HG03565 (cell line): ENCODE measurements around the gene CMTM7.

Source experiments
- ATAC-seq: cut with Tn5 transposase; IDR thresholded peaks from one replicate; pipeline ENCODE4 v1.9.1; 2021; ENCODE audit warnings: mild to moderate bottlenecking, moderate library complexity; ENCODE audit not compliant: unreplicated experiment

The CMTM7 gene

DNA sequence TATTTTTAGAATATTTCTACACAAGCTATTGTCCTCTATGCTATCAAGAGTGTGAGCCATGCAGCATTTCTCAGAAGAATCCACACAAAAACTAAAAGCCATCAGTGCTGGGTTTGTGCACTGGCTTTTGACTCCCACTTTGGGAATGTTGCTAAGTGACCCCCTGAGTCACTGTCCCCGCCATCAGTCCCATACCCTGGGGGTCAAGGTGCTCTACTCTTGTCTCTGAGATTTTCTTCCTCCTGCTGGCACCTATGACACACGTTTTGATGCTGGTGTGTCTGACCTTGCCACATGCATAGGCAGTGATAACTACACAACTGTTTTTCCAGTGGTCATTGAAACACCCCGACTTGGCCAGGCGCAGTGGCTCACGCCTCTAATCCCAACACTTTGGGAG is 19.8 kb downstream of the CMTM7 start:
- no peak for ATAC-seq

DNA sequence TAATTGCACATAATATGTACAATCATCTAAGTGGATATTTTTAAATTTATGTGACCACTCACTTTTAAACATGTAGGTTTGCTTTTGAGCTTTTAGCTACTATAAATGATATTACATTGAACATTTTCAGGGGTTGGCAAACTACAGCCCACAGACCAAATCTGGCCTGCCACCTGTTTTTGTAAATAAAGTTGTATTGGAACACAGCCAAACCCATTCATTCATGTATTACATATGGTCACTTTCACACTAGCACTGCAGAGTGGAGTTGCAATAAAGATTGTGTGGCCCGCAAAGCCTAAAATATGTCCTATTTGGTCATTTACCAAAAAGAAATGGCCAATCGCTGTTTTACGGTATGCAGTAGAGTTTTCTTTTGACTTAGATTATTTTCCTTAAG is 21.2 kb downstream of the CMTM7 start:
- no peak for ATAC-seq

DNA sequence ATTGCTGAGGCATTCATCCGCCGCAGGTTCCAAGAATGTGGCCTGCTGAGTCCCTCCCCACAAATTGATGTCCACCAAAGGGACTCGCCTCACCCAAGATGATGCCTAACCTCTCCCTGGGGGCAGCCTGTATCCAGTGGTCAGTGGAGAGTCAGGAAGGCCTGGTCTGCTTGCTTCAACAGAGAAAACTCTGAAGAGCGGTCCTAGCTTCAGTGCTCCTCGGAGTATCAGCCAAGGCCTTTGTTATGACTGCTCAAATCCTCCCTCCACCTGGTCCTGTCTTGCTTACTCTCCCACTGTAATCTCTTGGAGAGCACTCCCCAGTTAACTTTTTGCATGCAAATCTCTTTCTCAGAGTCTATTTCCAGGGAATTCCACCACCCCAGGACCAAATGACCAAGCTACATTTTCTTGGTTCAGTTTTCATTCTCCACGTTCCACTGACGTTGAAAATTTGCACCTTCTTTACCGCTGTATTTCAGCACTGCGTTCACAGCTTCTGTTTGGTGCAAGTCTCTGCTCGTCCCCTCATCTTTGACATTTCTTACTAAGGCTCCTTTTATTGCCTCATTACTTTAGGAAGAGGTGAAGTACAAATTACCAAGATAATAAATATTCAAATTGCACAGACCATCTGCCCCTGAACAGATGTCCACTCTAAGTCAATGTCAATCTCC is 22.3 kb downstream of the CMTM7 start:
- no peak for ATAC-seq

DNA sequence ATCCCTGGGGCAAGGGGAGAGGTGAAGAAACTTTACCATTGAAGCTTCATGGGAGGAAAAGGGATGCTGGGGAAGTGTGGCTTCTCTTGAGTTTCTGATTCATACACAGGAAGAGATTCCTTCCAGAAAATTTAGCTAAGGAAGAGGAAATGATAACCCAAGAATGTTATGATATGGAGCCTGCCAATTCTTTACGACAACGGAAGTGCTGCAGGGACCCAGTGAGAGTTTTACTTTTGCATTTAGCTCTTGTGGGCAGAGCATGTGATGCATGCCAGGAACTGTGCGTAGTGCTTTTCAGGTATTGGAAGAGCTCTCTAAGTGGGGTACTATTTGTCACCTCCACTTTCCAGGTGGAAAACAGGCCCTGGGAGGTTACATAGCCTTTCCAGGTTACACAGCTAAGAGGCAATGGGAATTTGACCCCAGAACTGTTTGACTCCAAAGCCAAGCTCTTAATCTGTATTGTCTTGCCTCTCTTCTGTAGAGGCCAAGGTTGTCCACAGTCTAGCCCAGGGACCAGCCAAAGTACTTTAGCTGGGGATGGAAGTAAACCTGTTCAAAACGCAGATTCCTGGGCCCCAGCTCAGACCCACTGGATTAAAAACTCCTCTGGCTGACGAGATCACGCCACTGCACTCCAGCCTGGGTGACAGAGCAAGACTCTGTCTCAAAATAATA is 23.0 kb downstream of the CMTM7 start:
- no peak for ATAC-seq

DNA sequence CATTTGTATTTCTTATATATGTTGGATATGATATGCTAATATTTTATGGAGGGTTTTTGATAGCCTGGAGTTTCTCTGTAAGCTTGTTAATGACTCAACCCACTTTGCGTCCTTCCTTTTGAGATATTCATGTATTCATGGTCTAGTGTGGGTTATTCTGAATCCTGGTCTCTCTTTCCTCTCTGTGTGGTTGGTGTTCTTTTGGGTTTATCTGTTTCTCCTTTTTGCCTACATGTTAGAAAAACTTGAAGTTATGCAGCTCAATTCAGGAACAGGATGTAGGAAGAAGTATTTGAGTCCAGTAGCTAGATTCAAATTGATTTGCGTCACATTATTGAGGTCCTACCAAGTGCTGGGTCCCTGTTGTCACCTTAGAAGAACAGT is 28.1 kb downstream of the CMTM7 start:
- ATAC-seq: no peak

DNA sequence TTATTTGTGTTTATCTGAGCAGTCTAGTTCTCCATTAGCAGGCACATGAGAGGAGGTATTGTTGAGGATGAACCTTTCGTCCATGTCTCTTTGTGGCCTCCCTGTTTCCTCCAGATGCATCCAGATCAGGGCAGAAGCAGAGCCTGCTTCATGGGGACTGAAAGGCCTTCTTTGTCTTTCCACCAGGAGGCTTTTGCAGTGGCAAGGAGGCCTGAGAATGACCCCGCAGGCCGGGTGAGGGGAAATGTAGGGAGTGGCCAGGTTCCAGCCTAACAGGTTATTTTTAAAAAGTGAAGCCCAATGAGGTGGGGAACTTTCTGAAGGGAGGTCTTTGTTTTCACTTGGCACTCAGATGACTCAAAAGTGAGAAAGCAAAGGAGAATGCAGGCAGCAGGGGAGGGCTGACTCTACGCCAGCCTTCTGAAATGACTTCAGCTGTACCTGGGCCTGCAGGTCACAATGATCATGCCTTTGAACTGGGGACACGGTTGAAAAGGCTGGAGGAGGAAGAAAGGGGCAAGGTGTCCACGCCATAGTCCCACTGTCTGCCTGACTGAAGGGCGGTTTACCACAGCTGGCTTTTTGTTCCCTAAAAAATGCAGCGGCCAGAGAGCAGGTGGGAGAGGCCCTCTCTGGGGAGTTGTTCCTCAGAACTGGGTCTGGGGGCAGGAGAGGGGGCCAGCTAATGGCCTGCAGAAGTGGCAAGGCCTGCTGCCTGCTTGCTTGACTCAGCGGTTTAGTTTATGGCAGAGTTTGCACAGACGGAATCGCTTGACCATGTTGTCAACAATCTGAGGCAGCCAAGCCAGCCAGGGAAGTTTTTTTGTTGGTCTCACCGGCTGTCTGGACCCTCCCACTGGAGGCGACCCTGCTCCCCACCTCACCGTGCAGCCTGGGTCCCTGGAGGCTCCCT is 28.7 kb downstream of the CMTM7 start:
- peak; percentile 71 for ATAC-seq

DNA sequence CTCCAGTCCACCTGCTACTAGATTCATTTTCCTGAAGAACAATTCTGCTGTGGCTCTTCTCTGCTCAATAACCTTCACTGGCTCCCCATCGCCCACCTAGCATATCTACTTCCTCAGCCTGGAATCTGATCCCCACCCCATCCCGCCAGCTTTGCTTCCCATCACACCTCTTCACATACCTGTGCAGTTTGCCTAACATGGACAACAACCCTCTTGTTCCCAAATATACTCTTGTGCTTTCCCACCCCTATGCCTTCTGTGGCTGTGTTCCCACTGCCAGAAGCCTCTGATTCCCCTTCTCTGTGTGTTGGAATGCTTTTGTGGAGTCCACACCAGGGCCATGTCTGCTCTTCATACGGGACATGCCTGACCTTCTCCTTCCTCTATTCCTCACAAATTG is 29.5 kb downstream of the CMTM7 start:
- ATAC-seq: no peak

DNA sequence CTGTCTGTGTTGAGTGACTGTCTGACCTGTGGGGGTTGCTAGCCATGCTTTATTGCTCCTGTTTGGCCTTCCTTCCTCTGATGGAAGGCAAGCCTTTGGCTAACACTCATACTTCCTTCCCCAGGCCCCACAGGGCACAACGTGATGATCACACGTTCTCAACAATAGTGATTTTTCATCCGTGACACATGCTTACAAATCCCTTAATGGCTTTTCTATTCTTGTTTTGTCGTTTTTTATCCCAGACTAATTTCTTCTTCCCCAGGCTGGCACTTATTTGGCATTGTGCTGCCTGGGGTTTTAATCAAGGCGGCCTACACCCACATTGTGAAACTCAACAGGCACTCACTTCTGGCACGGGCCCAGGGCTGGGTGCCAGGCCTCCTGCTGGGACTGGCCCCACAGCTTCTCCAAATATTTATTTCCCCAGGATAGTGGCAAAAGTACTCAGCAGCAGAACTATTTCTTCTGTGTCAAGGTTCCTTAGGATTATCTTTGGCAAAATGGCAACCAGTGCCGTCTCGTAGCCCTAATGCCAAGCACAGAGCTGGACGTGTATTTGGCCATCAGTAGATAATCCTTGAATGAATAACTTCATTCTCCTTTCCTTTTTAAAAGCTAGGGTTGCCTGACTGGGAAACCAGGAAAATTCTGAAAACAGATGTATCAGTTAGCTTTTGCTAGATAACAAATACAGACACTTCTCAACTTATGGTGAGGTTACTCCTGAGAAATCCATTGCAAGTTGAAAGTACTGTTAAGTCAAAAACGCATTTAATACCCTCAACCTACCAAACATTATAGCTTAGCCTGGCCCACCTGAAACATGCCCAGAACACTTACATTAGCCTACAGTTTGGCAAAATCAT is 30.6 kb downstream of the CMTM7 start:
- ATAC-seq: no peak

DNA sequence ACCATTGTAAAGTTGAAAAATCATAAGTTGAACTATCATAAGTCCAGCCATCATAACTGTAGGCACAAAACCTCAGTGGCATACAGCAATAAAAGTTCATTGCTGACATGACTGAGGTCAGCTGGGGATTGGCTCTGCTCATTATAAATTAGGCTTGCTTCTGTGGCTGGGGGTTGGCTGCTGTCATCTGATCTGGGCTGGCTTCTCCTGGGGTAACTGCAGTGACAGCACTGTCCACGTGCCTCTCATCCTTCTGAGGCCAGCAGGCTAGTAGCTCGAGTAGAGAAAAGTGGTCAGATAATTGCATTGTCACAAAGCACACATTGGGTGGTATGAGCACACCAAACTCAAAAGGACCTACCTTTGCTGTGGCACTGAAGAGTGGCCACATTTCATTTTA is 31.3 kb downstream of the CMTM7 start:
- ATAC-seq: no peak

DNA sequence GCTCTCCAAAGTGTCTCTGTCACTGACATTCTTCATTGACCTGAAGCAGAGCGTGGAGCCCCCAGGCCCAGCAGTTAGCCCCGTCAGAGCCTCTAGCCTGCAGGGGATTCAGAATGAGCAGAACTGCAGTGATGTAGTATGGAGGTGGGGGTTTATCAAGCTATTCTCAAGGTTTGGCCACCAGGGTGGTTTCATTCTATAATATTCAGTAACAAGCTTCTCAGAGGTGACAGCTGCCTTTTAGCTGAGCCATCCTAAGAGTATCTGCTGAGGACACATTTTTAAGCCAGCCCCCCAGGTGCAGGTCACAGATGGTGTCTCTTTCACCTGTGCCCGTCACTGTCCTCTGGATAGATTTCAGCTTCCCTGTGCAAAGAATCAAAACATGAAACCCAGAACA is 31.9 kb downstream of the CMTM7 start:
- no peak for ATAC-seq

DNA sequence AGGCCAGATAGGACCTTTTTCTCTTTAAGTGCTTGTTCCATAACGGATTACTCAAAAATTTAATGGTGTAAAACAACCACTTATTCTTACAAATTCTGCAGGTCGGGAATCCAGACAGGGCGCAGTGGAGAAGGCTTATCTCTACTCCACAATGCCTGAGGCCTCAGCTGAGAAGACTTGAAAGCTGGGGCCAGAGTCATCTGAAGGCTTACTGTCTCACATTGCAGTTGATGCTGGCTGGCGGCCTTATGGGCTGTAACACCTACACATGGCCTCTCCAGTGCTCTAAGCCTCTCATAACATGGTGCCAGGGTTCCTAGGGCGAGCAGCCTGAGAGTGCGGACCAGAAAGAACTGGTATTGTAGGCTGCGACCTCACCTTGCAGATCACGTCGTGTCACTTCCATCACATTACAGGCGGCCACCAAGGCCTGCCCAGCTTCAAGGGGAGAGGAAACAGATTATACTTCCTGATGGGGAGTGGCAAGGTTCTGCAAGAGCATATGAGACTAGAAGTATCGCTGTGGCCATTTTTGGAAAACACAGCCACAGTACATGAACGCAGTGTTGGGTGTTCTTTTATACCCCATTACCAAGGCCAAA is 32.4 kb downstream of the CMTM7 start:
- ATAC-seq: no peak

DNA sequence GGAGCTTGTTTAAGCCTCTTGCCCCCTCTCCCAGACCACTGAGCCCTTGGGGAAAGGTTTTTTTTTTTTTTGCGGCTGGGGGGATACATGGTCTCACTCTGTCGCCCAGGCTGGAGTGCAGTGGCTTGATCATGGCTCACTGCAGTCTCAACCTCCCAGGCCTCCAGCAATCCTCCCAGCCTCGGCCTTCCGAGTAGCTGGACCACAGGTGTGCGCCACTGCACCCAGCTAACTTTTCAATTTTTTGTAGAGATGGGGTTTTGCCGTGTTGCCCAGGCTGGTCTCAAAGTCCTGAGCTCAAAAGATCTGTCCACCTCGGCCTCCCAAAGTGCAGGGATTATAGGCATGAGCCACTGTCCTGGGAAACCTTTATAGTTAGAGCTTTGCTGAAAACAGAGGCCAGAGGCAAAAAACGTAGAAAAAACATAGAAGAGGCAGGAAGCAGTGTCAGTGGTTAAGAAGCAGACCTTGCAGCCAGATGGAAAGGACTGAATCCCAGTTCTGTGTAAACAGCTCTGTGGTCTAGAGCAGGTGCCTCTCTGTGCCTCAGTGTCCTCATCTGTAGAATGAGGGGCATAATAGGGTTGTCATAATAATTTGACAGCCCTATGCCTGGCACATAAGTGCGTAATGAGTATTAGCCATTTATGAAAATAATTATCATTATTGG is 33.1 kb downstream of the CMTM7 start:
- ATAC-seq: no peak

DNA sequence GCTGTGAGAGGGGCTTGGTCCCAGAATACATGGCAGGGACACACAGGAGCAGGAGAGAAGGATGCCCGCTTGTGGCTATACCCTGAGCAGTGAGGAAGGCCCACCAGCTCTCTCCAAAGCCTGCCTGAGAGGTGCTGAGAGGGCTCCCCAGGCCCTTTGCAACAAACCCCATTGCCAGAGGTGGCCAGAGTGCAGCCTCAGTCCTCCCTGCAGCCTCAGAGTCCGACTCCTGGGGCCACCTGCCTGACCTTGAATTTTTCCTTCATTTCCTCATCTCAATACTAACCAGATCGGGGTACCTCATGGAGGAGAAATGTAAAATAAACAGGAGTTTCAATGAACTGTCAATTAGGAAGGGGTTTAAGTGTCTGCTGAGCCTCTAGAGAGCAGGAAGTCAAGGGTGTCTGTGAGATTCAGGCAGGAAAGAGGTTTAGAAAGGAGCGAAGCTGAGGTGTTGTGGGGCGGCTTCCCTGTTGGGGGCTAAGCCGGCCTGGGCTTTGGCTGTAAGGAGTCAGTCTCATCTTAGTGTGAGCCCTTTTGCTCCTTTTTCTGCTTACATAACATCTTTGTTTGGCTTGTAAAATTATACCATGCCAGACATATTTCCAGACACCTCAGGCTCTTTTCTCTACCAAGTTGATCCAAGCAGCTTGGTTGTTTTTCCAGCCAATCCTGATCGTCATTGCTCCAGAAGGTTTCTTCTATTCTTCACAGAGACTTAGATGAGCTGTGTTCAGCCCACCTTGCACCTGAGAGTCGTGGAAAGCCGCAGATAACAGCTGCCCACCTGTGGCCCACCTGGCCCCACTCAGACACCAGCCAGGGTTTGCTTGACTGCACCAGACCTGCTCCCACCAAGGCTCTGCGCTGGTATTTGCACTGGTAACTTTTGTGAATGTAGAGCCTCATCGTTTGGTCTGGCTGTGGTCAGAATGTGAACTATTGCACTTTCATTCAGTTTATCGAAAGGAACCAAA is 36.7 kb downstream of the CMTM7 start:
- ATAC-seq: peak; percentile 74

DNA sequence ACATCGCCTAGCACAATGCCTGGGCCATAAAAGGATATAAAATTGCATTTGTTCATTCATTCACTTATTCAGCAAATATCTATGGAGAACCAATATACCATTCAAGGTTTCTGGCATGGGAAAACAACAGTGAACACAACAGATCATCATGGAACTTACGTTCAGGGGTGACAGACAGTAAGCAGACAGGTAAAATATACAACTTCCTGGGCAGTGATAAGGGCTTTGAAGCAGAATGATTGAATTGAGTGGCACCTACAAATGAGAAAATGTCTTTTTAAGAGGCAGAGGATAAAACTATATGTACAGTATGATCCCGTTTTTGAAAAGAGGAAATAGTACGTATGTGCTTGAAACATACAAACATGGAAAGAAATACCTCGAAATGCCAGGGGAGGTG is 39.2 kb downstream of the CMTM7 start:
- no peak for ATAC-seq

DNA sequence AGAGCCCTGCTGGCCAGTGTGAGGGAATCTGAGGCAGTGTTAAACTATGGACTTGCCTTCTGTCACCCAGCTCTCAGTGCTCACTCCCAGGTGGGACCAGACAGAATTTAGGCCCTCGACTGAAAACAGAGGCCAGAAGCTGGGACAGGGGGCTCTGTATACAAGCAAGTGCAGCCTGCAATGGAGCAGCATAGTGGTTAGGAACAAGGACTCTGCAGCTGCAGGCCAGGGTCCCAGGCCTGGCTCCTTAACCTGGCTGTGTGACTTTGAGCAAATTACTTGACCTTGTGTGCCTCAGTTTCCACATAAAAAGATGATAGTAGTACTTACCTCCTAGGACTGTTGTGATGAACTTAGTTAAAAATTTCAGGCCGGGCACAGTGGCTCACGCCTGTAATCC is 39.8 kb downstream of the CMTM7 start:
- no peak for ATAC-seq

DNA sequence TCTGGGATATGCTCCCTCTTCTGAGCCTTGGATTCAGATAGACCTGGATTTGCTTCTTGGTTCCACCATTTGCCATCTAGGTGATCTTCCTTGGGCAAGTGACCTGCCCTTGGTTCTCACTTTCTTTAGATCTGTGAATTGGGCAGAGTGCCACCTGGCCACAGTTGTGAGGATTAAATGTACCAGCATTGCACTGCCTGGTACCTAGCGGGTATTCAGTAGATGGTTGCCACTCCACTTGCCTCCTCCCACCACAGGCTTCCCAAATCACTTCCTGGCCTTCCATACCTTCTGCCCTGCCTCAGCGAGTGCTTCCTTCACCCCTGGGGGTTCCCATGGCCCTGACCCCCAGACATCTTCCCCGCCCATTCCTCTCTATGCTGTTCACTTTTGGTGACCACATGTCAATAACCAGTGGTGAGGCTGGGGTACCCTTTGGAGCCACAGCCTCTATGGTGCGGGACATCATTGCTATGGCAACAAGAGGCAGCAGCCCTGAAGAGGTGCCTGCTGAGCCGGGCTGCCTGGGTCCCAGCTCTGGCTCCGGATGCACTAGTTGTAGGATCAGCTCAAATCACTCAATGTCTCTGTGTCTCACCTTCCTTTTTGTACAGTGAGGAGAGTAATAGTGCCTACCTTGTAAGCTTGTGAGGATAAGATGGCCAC is 40.5 kb downstream of the CMTM7 start:
- ATAC-seq: no peak

DNA sequence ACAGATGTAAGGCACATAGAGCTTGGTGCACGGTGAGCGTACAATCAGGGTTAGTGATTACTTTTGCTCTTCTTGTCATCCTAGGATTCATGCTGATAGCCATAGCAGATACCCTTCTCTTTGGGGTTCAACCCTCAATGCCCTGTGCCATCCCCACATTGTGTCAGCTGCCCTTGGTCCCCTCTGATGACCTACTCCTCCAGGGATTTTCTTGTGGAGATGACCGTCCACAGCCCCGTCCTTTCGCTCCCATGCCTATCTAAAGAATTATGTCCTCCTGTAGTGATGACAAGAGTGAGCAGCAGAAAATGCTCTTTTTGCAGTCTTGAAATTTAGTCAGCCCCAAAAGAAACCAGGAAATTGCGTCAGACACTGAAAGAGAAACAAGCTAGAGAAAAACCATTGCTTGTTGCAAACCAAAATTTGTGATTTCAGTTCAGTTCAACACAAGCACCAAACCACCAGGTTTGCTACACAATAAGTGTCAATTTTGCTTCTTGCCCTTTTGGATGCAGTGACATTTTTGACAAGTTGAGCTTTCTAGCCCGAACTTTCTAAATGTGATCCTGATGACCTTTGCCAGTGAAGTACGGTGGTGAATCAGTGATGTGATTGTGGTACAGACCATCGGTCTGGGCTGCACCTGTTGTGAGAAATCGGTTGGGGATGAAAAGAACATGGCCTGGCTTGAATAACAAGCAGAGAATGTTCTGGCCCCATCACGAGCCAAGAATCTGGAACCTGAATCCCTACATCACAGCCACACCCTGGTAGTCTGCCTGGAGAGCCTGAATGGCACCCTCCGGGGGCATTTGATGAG is 41.3 kb downstream of the CMTM7 start:
- ATAC-seq: no peak
